NCI-H1092 (cell line): ENCODE results near the gene XRN2.

ENCODE experiments used
- DNase-seq: peaks from one replicate; lab custom pipeline; 2025; lab: John Stamatoyannopoulos, UW

The XRN2 gene

DNA sequence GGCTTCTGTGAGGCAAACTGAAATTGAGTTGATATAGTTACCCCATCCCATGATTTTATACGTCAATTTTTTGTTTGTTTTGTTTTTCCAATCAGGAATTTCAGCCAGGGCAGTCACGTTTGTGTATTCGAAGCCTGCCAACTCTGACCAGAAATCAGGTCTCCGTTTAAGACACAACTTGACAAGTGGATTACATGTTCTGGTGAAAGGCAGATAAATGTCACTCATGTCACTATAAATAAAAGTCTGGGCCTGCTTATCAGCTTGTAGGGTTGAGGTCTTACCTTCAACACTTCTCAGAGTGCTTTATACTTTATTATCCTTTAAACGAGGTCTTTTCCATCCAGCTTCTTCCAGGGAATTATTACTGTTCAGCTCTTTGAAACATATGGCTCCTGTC is 8.4 kb upstream of the XRN2 start:
- DNase-seq = no peak

DNA sequence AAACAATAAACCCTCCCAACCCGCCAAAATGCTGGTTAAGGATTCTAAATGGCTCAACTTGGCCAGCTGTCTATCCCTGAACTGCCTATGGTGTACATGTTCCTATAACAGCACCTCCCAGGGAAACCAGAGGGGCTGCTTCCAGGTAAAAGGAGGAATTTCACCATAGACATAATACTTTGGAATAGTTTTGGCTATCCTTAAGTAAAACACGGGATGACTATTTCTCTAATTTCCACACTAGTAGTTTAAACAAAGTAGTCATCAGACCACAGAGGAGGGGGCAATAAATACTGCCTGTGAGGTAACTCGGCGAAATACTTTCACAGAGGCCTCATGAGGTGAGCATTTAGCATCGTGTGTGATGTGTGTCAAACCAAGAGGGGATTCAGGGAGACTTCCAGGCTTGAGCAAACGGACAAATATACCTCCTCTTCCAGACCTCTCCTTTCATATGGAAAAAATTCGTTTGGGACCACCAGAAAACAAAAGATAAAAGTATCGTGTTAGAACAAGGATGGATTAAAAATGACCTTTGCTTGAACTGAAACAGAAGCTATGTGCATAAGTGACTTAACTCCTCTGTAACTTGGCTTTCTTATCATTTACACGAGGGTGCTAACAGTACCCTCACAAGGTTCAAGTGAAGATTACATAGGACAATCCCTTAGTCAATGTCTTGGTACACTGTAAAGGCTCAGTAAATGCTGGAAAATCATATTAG is 1.0 kb upstream of the XRN2 start:
- DNase-seq = no peak

DNA sequence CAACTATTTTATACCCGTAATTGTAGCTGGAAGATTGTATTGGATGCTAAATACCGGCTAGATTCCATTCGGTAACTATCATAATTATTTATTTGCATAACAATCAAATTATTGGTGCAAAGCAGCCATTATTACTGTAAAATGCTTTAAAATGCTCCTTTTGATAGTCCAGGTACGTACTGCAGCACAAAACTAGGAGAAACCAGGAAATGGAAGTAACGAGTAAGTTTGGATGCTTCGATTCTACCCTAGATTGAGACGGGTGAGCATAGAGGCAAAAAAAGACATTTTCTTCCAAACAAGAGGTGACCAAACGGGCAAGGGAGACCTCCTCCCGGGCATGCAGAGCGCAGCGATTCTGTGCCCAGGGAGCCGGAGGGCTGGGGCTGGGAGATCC is 469 bp upstream of the XRN2 start:
- DNase-seq = no peak

DNA sequence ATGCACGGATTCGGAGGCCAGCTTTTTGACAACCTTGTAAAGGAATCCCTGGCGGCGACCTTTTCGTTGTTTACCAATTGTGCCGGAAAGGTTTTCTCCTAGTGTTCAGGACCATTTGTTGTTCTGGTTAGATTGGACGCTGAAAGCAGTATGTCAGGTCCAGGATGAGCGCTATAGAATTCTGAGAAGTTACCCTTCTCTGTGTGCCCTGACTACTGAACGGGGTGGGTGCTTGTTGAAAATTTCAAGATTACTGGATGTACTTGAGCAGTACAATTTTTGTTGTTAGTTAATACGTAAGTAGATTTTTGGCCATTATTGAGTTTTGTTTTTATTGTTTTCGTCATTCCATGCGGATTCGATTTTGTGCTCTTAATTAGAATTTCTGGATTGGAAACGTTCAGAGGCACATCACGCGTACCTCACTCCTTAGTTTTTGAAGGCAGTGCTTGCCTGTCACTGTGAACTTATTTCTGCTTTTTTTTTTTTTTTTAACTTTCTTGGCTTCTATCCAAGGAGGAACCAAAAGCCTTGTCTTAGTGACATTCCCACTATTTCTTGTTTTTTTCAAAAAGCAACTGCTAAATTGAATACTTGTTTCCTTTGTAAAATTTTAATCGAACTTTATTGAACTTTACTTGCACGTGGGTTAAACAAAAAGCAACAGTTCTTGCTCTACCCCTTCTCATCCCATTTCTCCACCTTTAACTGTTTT is 898 bp downstream of the XRN2 start:
- no peak for DNase-seq

DNA sequence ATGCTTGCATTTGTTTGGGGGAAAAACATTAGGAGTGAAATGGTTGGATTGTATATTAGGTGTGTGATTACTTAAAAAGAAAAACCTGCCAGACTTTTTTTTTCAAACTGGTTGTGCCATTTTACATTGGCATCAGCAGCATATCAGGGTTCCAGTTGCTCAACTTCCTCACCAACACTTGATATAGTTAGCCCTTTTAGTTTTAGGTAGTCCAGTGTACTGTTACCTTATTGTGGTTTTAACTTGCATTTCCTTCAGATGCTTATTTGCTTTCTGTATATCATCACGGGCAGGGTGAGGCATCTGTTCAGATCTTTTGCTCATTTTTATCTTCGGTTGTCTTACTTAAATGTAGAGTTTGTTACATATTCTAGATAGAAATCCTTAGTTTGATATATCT is 5.2 kb downstream of the XRN2 start:
- DNase-seq = no peak

DNA sequence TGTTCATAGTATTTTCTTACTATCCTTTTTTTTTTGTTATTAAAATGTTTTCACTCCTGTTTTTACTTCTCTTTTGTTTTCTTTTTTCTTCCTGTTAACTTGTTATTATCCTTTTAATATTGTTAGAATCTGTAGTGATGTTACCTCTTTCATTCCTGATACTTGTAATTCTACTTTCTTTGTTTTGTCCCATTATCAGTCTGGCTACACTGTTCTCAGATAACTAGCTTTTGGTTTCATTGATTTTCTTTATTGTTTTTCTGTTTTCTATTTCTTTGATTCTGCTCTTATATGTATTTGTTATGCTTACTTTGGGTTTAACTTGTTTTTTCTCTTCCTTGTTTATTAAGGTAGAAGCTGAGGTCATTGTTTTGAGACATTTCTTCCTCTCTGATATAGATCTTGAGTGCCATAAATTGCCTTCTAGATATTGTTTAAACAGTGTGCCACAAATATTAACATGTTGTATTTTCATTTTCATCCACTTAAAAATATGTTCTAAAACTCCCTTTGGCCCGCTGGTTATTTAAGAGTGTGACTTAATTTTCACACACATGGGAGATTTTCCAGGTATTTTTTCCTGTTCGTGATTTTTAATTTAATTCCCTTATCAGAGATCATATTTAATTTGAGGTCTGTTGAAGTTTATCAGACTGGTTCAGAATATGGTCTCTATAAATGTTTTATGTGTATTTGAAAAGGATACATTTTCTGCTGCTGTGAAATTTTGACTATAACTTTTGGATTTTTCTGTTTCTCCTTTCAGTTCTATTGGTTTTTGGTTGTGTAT is 6.7 kb downstream of the XRN2 start:
- DNase-seq = no peak

DNA sequence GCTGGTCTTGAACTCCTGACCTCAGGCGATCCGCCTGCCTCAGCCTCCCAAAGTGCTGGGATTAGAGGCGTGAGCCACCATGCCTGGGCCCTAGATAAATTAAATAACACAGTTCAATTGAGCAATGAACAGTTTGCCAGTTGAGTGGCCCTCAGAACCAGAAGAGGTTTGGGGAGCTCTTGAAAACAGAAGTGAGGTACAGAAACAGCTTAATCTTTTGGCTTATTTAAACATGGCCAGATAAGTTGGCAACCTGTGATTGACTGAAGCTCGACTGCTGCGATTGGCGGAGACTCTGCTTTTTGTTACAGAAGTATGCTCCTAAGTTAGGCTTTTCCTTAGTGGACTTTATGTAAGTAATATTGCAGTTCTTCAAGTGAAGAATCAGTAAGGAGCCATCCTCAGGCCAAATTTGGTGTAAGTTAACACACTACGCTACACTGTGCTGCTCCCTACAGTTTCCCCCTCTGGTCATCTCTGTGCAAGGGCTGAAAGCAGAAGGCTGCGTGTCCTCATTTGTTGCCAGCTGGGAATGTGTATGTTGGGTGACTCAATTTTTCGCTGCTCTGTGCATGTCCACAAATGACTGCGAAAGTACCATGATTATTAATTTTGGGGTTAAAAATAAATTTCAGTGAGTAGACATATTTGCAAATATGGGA is 9.8 kb downstream of the XRN2 start:
- no peak for DNase-seq

DNA sequence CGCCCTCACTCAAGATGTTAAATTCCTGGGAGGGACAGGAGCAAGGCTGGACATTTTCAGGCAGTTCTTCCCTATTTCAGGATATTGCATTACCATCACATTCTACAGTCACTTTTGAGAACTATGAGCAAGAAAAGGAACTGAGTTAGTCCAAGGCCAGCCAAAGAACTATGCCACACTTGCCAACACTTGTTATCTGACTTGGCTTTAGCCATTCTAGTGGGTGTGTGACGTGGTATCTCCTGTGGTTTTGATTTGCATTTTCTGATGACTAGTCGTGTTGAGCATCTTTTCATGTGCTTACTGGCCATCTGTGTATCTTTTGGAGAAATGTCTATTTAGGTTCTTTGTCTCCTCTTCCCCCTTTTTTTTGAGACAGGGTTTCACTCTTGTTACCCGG is 12.0 kb downstream of the XRN2 start:
- DNase-seq = no peak

DNA sequence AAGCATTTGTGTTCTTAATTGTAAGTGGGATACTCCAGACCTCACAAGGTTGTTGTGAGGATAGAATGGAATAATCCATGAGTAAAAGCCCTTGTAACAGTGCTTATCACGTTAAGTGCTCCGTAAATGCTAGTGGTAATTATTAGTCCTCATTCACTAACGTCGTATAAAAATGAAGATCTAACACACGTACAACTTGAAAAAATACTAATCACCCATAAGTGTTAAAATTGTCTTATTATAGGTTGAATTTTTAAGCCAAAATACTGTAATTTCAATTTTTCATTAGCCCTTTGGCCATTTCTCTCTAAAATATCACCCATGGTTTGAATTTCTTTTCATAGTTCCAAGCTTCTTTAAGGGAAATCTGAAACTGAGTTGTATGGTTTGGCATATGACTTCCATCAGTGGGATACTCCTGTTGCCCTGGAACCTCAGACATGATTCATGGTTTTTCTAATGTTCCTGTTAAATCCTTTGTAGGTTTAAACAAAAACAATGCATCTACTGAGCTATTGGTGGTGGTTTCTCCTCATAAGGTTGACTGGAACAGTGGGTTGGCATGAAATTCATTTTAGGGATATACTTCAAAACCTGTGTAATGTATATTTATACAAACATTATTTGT is 19.1 kb downstream of the XRN2 start:
- no peak for DNase-seq

DNA sequence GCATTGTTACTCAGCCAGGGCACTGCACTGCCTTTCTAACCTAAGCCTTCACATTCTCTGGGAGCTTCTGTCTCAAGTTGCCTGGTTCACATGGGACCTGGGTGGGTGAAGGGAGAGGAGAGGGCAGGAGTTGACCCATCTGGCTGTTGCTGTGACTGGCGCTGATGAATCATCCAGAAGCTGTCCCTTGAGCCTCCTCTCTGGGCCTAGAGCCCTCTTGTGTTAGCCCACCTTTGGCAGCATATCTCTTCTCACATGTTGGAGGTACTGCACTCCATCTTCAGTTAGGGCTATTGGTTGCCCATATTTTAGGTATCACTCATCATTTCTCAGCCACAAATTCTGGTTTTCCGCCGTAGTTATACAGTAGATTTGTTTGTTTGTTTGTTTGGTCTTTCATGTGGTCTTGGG is 19.8 kb downstream of the XRN2 start:
- DNase-seq = no peak

DNA sequence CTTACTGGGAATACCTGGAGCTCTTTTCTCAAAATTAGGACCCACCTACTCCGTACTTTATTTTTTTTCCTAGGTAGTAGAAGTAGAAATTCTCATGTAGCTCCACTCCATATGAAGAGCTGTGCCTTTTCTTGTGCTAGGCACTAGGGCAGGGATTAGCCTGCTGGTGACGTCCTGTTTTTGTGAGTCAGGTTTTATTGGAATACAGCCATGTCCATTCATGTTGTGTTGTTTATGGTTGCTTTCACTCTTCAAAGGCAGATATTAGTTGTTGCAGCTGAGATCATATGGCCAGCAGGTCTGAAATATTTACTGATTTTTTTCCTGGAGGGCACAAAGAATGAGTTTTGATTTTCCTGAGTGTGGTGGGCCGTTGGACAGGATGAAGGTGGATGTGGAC is 20.5 kb downstream of the XRN2 start:
- no peak for DNase-seq

DNA sequence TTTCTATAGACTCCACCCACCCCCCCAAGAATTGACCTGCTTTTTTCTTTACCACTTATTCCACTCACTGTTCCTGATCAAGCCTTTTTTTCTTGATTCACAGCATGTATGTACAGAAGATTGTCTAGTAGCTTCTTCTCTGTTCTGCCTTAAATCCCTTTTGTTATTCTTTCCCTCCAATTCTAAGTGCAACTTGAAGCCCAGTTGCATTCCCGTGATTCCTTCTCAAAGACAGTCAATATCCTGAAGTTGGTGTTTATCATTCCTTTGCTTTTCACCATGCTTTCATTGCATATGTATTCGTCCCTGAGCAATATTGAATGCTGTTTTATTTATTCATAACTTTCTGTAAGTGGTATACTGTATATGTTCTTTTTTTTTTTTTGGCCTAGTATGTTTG is 21.0 kb downstream of the XRN2 start:
- no peak for DNase-seq

DNA sequence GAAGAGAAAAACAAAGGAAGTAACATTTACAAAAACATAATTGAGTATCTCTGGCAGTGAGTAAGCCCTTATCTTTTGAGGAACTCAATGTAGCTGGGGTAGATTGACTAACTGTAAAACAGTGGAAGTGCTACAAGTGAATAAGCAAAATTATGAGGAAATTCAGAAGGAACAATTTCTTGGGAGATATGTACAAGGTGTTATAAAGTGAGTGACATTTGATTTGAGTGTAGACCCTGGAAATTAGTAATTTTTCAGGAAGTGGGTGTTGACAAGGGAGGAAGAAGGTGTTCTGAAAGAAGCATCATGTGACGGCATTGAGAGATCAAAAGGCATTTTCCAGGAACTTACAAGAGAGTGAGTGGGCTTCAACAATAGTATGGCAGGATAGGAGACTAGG is 22.2 kb downstream of the XRN2 start:
- no peak for DNase-seq

DNA sequence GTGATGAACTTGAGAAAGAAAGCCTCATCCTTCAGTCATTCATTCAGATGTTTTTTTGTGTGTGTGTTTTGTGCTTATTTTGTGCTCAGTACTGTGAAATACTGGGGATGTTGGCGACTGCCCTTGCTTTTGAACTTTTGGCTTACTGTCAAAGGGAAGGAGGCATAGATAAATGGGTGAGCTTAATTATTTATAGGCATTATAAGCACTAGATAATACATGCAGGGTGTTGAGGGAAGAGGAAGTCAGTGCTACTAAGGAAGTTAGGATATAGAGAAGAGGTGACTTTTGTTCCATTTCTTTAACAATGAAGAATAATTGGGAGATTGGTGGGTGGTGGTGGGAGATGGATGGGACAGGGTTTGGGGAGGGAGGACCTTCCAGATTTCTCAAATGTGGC is 23.6 kb downstream of the XRN2 start:
- no peak for DNase-seq

DNA sequence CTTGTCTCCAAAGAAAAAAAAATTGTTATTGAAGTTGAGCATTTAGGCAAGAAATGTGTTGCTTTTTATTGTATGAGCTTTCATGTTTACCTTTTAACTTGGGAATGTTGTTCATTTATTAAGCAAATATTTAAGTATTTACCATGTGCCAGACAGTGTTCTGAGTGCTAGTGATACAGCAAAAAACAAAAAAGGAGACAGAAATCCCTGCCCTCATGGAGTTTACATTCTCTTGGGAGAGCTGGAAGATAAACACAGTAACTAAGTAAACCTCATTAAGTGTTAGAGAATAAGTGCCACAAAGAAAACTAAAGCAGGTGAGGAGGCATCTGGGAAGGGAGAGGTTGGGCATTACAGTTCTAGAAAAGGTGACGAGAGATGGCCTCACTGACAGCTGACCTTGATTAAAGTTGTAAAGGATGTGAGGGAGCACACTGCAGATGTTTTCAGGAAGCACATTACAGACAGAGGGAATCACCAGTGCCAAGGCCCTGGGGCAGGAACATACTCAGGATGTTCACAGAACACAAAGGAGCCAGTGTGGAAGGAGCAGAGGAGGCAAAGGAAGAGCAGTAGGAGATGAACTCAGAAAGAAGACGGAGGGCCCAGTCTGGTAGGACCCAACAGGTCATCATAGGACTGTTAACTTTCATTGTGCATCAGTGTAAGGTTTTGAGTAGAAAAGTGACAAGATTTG is 33.5 kb downstream of the XRN2 start:
- DNase-seq = no peak

DNA sequence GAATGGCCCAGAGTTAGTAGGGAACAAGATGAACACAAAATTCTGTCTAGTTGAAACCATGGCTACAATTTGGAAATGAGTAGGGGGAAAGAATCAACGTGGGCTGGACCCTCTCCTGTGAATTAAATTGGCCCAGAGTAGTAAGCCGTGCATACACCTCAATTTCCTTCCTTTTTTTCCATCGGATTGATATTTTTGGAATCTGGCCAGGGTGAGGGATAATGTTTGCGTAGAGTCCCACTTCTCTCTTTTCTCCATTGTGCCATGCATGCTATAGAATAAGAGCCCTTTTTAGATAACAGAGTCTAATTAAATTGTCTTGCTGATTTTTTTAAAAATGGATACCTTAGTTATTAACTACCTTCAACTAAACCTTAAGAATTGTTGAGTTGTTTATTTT is 35.2 kb downstream of the XRN2 start:
- no peak for DNase-seq

DNA sequence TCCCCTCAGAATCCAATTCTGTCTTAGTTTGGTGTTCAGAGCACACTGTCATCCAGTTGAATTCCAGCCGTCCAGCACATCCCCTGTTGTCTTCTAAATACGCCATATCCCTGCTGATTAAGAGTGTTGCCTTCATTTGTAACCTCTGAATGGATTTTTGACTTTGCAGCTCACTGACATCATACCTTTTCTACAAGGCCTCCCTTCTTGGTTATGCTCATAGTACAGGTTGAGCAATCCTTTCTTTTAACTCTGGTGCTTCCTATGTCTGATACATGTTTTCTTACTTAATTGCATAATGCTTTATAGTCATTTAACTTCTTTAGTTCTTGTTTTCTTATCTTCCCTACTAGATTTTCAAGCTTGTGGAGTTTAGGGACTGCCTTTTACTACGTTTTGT is 36.4 kb downstream of the XRN2 start:
- no peak for DNase-seq

DNA sequence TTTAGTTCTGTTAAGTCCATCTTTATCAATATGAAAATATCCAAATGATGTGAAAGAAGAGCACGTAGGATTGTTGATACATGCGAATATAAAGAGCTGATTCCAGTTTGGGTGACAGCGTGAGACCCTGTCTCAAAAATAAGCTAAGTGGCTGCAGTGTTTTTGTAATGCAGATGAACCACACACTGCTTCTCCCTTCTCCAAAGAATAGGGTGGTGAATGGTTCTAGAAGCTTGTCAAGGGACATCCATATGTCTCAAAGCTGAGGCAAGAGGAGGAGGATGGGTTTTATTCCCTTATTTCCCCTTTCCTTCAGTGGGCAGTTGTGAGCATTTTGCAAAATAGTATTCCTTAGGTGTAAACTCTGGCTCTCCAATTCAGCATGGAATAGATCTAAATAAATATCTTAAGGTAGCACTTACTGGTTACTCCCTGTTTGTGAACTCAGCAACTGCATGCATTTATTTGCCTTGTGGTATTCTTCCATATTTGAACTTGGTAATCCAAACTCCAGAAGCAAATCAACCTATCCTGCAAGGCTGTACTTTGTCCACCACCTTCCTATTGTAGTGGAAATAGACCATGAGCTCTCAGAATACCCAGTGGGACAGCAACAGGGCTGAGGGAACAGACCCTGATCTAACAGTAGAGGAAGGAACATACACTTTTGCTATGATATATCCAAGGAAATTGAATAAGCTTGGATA is 38.0 kb downstream of the XRN2 start:
- no peak for DNase-seq

DNA sequence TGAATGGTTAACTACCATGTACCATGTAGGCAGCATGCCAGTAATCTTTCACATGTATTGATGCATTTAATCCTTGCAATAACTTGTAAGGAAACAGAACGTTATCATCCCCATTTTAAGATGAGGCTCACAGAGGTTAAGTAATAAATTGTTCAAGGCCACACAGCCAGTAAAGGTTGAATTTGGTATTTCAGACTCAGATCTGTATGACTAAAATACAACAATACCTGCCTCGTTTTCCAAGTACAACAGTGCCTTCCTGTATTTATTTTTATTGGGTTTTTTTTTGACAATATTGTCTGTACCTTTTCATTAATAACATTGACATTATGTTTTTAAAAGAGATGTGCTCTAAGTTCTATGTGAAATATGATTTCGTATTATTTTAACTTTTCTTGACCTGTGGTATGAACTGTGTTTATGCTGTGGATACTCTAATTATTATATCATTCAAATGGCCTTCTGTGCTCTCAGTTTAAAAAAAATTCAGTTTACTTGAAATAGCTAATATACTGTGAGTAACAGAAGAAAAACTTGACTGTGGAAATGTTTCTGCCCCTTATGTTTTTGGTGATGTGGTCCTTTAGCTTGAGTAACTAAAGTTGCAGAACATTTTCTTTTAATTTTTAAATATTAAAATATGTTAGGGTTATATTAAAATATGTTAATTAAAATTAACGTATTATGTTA is 39.7 kb downstream of the XRN2 start:
- no peak for DNase-seq

DNA sequence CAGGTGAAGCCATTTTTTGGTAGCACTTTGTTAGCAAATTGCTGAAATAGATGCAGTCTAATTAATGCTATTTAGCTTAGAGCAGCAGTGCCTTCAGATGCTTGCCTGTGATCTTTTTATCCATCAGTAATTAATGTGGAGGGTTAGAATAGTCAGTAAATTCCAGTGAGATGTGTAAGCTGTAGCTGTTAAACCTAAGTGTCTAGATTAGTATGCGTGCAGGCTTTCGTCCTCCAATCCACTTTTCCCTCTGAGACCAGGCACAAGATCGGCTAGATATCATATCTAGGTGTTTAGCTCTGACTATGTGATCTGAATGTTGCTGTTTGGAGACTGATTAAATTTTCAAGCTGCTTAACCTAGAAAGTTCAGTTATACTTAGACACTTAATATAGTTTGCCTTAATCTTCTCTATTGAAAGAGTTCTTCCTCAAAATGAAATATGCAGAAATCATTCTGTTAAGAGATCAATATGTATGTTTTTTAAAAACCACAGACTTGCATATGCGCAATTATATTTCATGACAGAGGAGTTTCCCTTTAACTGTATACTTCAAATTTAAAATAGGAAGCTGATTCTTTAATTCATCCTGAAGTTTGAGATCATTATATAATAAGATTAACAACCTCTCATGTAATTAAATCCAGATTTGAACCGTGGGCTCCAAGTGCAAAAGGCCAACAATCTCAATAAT is 41.2 kb downstream of the XRN2 start:
- no peak for DNase-seq
